Cardiac muscle cell (in vitro differentiated cells and primary cell): ENCODE measurements around the gene ACOX3. TPM values are rescaled to one million over a fixed set of nuclear protein-coding genes. Genes with fewer than 3 reads are reported as not detected.
"Not testable (repeated sequence)": the region's sequence is repeated elsewhere in the genome, so short reads cannot be mapped to it uniquely, and the experiment has no call there.

Experiments
- DNase-seq, 2 donors: peaks; one replicate each; pipeline versions ENCODE4 v3.0.0 to v3.0.0-alpha.2; 2010 to 2017; ENCODE audit warnings: low read depth in 1 of 2, low spot score in 1 of 2
- H3K27ac ChIP-seq: fragments of 200-600 bp; sonication (generic); 2 replicates; pipeline ENCODE4 v1.5.1; 2016
- H3K27me3 ChIP-seq: fragments of 200-600 bp; sonication (generic); 2 replicates; pipeline ENCODE4 v1.6.0; 2016; ENCODE audit warnings: control low read depth
- H3K36me3 ChIP-seq: fragments of 200-600 bp; sonication (generic); 2 replicates; pipeline ENCODE4 v1.5.1; 2016; ENCODE audit warnings: control low read depth
- H3K4me1 ChIP-seq: fragments of 200-600 bp; sonication (generic); 2 replicates; pipeline ENCODE4 v1.8.1; 2017; ENCODE audit warnings: low read depth, mild to moderate bottlenecking, mixed run types
- H3K4me3 ChIP-seq: fragments of 200-600 bp; sonication (generic); 2 replicates; pipeline ENCODE4 v1.5.1; 2016; ENCODE audit warnings: mild to moderate bottlenecking
- H3K9me3 ChIP-seq: fragments of 200-600 bp; sonication (generic); 2 replicates; pipeline ENCODE4 v1.5.1; 2017; ENCODE audit warnings: low read depth, mild to moderate bottlenecking, control low read depth
- CTCF ChIP-seq: IDR thresholded peaks from 2 replicates; pipeline ENCODE4 v1.5.1; 2012; ENCODE audit warnings: low read depth, mild to moderate bottlenecking, low read length
- polyA plus RNA-seq: library from polyadenylated mRNA; unstranded; fragments of >200 nt; fragmentation: Nextera tagmentation; extraction: Ambion mirVana; gene quantifications from 2 replicates; pipeline ENCODE4 v1.2.1, GENCODE V29; 2016
- total RNA-seq: library from RNA; depleted of rRNA; stranded (reverse); fragments of >200 nt; gene quantifications from 2 replicates; pipeline ENCODE4 v1.2.3, GENCODE V29; 2016

The ACOX3 gene
- total and polyA plus RNA-seq, 2 experiments from 2014 or later: 19.1 to 38.7 TPM

- no peak overlapping the region for H3K27ac ChIP-seq
- H3K4me1 ChIP-seq: no peaks in the 10 kb centered on the region
- TF ChIP-seq CTCF: no peak
- H3K9me3 ChIP-seq: no peaks in the 10 kb centered on the region
- H3K27me3 ChIP-seq: no peaks in the 10 kb centered on the region
- peaks cover 23% of the 10 kb centered on the region for H3K36me3 ChIP-seq
- H3K4me3 ChIP-seq: no peak overlapping the region
- DNase-seq: no peak
These were observed 52.0 kb downstream of the ACOX3 start for GRCh38 chr4:8388528-8388870.

DNA sequence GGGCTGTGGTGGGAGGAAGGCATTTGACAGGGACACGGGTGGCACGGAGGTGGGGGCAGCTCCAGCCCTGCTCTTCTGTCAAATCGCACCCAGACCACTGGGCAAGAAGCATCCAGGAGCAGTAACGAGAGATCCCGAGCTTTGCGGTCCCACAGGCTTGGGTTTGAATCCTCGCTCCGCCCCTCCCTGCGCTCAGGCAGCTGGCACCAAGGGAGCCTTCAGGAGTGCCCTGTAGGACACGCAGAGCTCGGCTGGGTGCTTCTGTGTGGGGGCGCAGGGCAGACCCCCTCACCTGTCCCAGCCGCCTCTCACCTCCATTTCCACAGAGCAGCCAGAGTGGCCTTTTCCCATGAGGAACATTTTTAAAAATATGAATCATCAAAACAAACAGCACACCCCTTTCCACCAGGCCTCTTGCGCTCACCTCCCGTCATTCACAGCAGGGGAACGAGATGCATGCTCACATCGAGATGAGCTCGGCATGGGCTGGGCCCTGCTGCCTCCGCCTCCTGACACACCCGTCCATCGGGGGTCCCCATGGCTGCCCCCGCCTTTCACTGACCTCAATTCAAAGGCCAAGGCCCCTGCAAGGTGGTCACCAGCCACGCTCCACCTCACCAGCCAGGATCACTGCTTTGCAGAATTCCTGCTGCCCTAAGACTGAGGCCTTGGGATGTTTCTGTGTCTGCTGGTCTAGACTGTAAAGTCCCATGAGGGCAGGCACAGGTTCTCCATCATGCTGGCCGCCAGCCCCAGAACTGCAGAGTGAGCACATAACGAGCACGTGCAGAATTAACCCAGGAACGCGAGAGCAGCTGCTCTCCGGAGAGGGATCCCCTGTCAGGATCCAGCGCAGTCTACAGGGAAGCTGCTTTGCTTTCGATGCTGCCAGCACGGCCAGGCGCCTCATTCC lies 52.7 kb downstream of the ACOX3 start:
- Histone ChIP-seq H3K4me3 (no peak overlapping the region), H3K36me3 (peaks cover 23% of the 10 kb centered on the region), H3K4me1 (no peaks in the 10 kb centered on the region), H3K27me3 (no peaks in the 10 kb centered on the region), H3K9me3 (no peaks in the 10 kb centered on the region), H3K27ac (no peak overlapping the region)
- DNase-seq: no peak
- no peak for TF ChIP-seq CTCF

GRCh38 chr4:8387194-8387593 lies 53.3 kb downstream of the ACOX3 start:
- DNase-seq: no peak
- H3K36me3 ChIP-seq: peaks cover 23% of the 10 kb centered on the region
- H3K27ac ChIP-seq: no peak overlapping the region
- TF ChIP-seq CTCF: no peak
- H3K4me1 ChIP-seq: no peaks in the 10 kb centered on the region
- no peak overlapping the region for H3K4me3 ChIP-seq
- no peaks in the 10 kb centered on the region for H3K27me3 ChIP-seq
- H3K9me3 ChIP-seq: no peaks in the 10 kb centered on the region

- Histone ChIP-seq H3K9me3 (no peaks in the 10 kb centered on the region), H3K27ac (no peak overlapping the region), H3K36me3 (peaks cover 21% of the 10 kb centered on the region), H3K4me3 (no peak overlapping the region), H3K4me1 (no peaks in the 10 kb centered on the region), H3K27me3 (no peaks in the 10 kb centered on the region)
- DNase-seq: no peak
- no peak for TF ChIP-seq CTCF
These were observed 53.8 kb downstream of the ACOX3 start for GRCh38 chr4:8386731-8387130.

GRCh38 chr4:8386131-8386530 lies 54.4 kb downstream of the ACOX3 start:
- H3K27me3 ChIP-seq, H3K4me1 ChIP-seq, H3K27ac ChIP-seq, DNase-seq, H3K4me3 ChIP-seq, H3K9me3 ChIP-seq: not testable (repeated sequence)
- H3K36me3 ChIP-seq: peaks cover 22% of the 10 kb centered on the region

- H3K9me3 ChIP-seq: no peaks in the 10 kb centered on the region
- H3K36me3 ChIP-seq: peaks cover 24% of the 10 kb centered on the region
- no peak overlapping the region for H3K27ac ChIP-seq
- no peak for DNase-seq
- no peak for TF ChIP-seq CTCF
- no peak overlapping the region for H3K4me3 ChIP-seq
- no peaks in the 10 kb centered on the region for H3K4me1 ChIP-seq
- no peaks in the 10 kb centered on the region for H3K27me3 ChIP-seq
These were observed 54.9 kb downstream of the ACOX3 start for GRCh38 chr4:8385611-8386010.
